Neuronal stem cell (in vitro differentiated cells): ENCODE results near the gene WFDC12.

Experiments
- DNase-seq: peaks from one replicate; pipeline ENCODE4 v3.0.0-alpha.2; 2013; ENCODE audit warnings: low spot score
- H2AFZ ChIP-seq: one replicate; pipeline ENCODE4 v1.6.1; 2013; ENCODE audit warnings: mild to moderate bottlenecking, low read length, inconsistent platforms
- H2AK5ac ChIP-seq: 2 replicates; pipeline ENCODE4 v1.6.1; 2013; ENCODE audit warnings: low read depth, mild to moderate bottlenecking, inconsistent platforms, low read length, moderate library complexity, mixed read lengths
- H2BK120ac ChIP-seq: 2 replicates; pipeline ENCODE4 v1.6.1; 2013; ENCODE audit warnings: low read depth, mild to moderate bottlenecking, inconsistent platforms, low read length, moderate library complexity, mixed read lengths
- H2BK12ac ChIP-seq: one replicate; pipeline ENCODE4 v1.6.1; 2013; ENCODE audit warnings: low read length, inconsistent platforms
- H2BK15ac ChIP-seq: 2 replicates; pipeline ENCODE4 v1.6.1; 2013; ENCODE audit warnings: mild to moderate bottlenecking, low read length, inconsistent platforms, mixed read lengths
- H2BK5ac ChIP-seq: one replicate; pipeline ENCODE4 v1.6.1; 2013; ENCODE audit warnings: inconsistent platforms, mild to moderate bottlenecking, low read length, moderate library complexity
- H3K14ac ChIP-seq: one replicate; pipeline ENCODE4 v1.6.1; 2013; ENCODE audit warnings: low read length, inconsistent platforms
- H3K18ac ChIP-seq: 2 replicates; pipeline ENCODE4 v1.6.1; 2013; ENCODE audit warnings: low read length, inconsistent platforms
- H3K23ac ChIP-seq: 2 replicates; pipeline ENCODE4 v1.6.1; 2013; ENCODE audit warnings: low read depth, mild to moderate bottlenecking, mixed read lengths, low read length, inconsistent platforms; ENCODE audit not compliant: poor library complexity
- H3K27ac ChIP-seq: replicated peaks from 3 replicates; pipeline ENCODE4 v1.5.1; 2013; ENCODE audit warnings: low read length, inconsistent platforms
- H3K27me3 ChIP-seq, 3 experiments: 2 replicates each; pipeline ENCODE4 v1.6.1; 2013; ENCODE audit warnings: low read length in 3 of 3, mild to moderate bottlenecking in 2 of 3, inconsistent platforms in 1 of 3, low read depth in 1 of 3, mixed read lengths in 1 of 3, moderate library complexity in 1 of 3; ENCODE audit not compliant: control insufficient read depth in 3 of 3, insufficient read depth in 3 of 3
- H3K36me3 ChIP-seq, 2 donors: replicated peaks in 1 of 2; 2 replicates each; pipeline ENCODE4 v1.6.1; 2013; ENCODE audit warnings: low read length in 2 of 2; ENCODE audit not compliant: control insufficient read depth in 2 of 2, insufficient read depth in 2 of 2
- H3K4ac ChIP-seq: 2 replicates; pipeline ENCODE4 v1.6.1; 2013; ENCODE audit warnings: inconsistent platforms, mild to moderate bottlenecking, low read length, moderate library complexity
- H3K4me1 ChIP-seq, 2 donors: 1 replicate in 1 of 2; 2 replicates in 1 of 2; pipeline ENCODE4 v1.6.1; 2013; ENCODE audit warnings: low read length in 2 of 2, low read depth in 1 of 2; ENCODE audit not compliant: control insufficient read depth in 2 of 2, insufficient read depth in 1 of 2
- H3K4me2 ChIP-seq: one replicate; pipeline ENCODE4 v1.6.1; 2013; ENCODE audit warnings: mild to moderate bottlenecking, low read length, inconsistent platforms; ENCODE audit not compliant: insufficient read depth, poor library complexity, severe bottlenecking
- H3K4me3 ChIP-seq, 2 donors: 2 replicates each; pipeline ENCODE4 v1.5.1; 2013; ENCODE audit warnings: low read length in 2 of 2, mild to moderate bottlenecking in 2 of 2, inconsistent platforms in 1 of 2, moderate library complexity in 1 of 2
- H3K79me1 ChIP-seq: one replicate; pipeline ENCODE4 v1.6.1; 2013; ENCODE audit warnings: low read depth, mild to moderate bottlenecking, inconsistent platforms, low read length, moderate library complexity
- H3K9ac ChIP-seq: one replicate; pipeline ENCODE4 v1.6.1; 2013; ENCODE audit warnings: mild to moderate bottlenecking, low read depth, low read length, inconsistent platforms; ENCODE audit not compliant: poor library complexity
- H3K9me3 ChIP-seq, 2 donors: replicated peaks in 1 of 2; 2 replicates each; pipeline versions ENCODE3 to v1.6.1; 2013; ENCODE audit warnings: low read length in 2 of 2, mild to moderate bottlenecking in 2 of 2, inconsistent platforms in 1 of 2, low read depth in 1 of 2, mixed read lengths in 1 of 2, moderate library complexity in 1 of 2; ENCODE audit not compliant: control insufficient read depth in 2 of 2, insufficient read depth in 1 of 2
- H4K8ac ChIP-seq: one replicate; pipeline ENCODE4 v1.6.1; 2013; ENCODE audit warnings: low read depth, mild to moderate bottlenecking, inconsistent platforms, low read length, moderate library complexity
- H4K91ac ChIP-seq: one replicate; pipeline ENCODE4 v1.6.1; 2013; ENCODE audit warnings: low read length, low read depth, mild to moderate bottlenecking, inconsistent platforms; ENCODE audit not compliant: poor library complexity
- WGBS, 2 donors: extraction: QIAGEN DNeasy Blood & Tissue Kit; methylation state at CpG; one replicate each; pipeline ENCODE4 v1.1.7; 2013; ENCODE audit warnings: missing lambda C conversion rate in 2 of 2, mixed read lengths in 1 of 2; ENCODE audit not compliant: insufficient read length in 2 of 2, insufficient replicate concordance in 1 of 2; ENCODE audit errors: extremely low coverage in 2 of 2; 5-methylcytosine and 5-hydroxymethylcytosine counted together

Gene WFDC12

DNA sequence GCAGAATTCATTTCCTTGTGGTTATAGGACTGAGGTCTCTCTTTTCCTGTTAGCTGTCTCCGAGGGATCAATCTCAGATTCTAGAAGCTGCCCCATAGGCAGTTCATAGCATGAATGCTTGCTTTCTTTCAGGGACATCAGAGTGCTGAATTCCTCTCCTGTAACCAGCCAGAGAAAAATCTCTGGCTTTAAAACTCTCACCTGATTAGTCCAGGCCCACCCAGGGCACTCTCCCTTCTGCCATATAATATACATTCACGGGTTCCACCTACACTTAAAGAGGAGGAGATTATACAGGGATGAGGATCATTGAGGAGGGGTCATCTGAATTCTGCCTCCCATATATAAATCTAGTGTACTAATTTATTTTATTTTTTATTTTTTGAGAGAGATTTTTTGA lies 21.2 kb downstream of the WFDC12 start:
- Histone ChIP-seq H3K18ac (no peak overlapping the region), H3K14ac (no peak overlapping the region), H2AFZ (no peak overlapping the region), H4K8ac (no peak overlapping the region), H2AK5ac (no peak overlapping the region), H2BK15ac (no peak overlapping the region), H3K4me3 (no peak overlapping the region), H3K9ac (no peak overlapping the region), H3K4me1 (no peaks in the 10 kb centered on the region), H3K27ac (no peak overlapping the region), H2BK120ac (no peak overlapping the region), H2BK12ac (no peak overlapping the region), H3K79me1 (no peaks in the 10 kb centered on the region), H3K9me3 (peaks cover 0 to 2% of the 10 kb centered on the region in 2 donors), H3K4ac (no peak overlapping the region), H3K27me3 (peaks cover 3 to 57% (median 34%) of the 10 kb centered on the region in 3 experiments), H3K36me3 (no peaks in the 10 kb centered on the region), H2BK5ac (no peak overlapping the region), H4K91ac (no peak overlapping the region), H3K4me2 (no peak overlapping the region), H3K23ac (no peak overlapping the region)
- DNase-seq: no peak
- no CpG with 5 or more reads among the region's 2 CpGs for WGBS, 2 donors

DNA sequence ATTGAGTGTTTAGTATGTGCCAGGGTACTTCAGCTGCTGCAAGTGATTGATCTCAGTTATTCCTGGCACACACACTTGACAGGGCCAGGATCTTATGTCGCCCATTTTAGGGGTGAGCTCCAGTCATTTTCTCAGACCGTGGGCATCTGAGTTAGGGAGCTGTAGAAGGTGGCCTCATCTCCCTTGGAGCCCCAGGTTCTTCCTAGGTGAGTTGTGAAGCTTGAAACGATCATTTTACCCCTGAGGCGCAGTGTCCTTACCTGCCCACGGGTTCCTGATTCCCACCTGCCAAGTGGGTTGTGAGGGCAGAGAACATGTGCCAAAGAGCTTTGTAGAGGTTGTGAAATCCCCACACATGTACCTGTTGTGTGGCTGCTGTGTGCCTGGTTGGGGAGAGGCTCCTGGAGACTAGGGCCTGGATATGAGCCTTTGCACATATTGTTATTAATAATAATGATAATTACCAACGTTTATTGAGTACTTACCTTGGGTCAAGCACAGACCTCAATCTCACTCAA lies 22.9 kb downstream of the WFDC12 start:
- Histone ChIP-seq H3K36me3 (no peaks in the 10 kb centered on the region), H3K9me3 (peaks cover 0 to 8% of the 10 kb centered on the region in 2 donors), H4K91ac (no peak overlapping the region), H3K18ac (no peak overlapping the region), H3K4me2 (peak overlapping the region; percentile 46), H3K23ac (peak overlapping the region; percentile 5), H3K4me1 (no peaks in the 10 kb centered on the region), H4K8ac (no peak overlapping the region), H2BK15ac (no peak overlapping the region), H2BK5ac (no peak overlapping the region), H2AK5ac (no peak overlapping the region), H3K27me3 (peaks cover 4 to 69% (median 47%) of the 10 kb centered on the region in 3 experiments), H2AFZ (peak overlapping the region; percentile 89), H3K4me3 (no peak overlapping the region), H3K79me1 (no peaks in the 10 kb centered on the region), H2BK12ac (no peak overlapping the region), H3K9ac (no peak overlapping the region), H3K14ac (no peak overlapping the region), H3K27ac (no peak overlapping the region), H2BK120ac (no peak overlapping the region), H3K4ac (no peak overlapping the region)
- no CpG with 5 or more reads among the region's 6 CpGs for WGBS, 2 donors
- no peak for DNase-seq

DNA sequence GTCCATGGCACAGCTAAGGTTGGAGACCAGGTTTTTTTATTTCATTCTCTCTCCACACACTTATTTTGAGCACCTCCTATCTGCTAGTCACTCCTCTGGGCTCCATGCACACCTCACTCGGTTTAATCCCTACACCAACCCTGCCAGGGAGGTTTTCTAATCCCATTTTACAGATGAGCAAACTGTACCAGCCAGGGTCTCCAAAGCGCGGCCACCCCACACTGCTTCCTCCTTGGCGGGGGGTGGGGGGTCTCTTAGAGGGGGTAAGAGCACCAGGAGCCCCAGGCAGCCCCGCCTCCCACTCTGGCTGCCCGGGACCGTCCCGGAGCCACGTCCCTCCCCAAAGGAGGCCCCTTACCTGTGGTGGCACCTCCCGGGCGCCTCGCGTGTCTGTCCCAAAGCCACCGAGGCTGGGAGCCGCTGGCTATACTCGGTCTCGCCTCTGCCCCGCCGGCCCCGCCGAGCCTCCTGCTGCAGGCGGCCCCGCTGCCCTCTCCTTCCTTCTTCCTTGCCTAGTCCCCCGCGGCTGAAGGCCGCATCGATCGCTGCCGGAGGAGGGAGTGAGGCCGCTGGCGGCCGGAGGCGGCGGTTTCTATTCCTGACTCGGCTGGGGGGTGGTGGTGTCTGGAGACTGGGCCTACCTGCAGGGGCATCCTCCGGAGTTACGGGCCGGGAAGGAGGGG lies 23.6 kb downstream of the WFDC12 start, which contains the start of gene KCNS1:
Gene KCNS1 (minus strand): TSS at position 565 of the 683 bp plus-strand sequence. CDS start 1,891 bp downstream, outside the sequence.
- Histone ChIP-seq H3K4me2 (peak within 1 kb of the TSS; percentile 46), H3K14ac (no peak within 1 kb of the TSS), H3K79me1 (no peaks in the 10 kb centered on the region), H2BK15ac (no peak within 1 kb of the TSS), H3K27me3 (peaks cover 4 to 65% (median 48%) of the 10 kb centered on the region in 3 experiments), H2BK120ac (peak within 1 kb of the TSS; percentile 19), H4K8ac (no peak within 1 kb of the TSS), H3K27ac (no peak within 1 kb of the TSS), H3K9ac (no peak within 1 kb of the TSS), H3K4me1 (no peaks in the 10 kb centered on the region), H3K36me3 (no peaks in the 10 kb centered on the region), H2BK12ac (no peak within 1 kb of the TSS), H2AFZ (peak within 1 kb of the TSS; percentile 89), H3K9me3 (peaks cover 0 to 8% of the 10 kb centered on the region in 2 donors), H3K4ac (no peak within 1 kb of the TSS), H3K18ac (peak within 1 kb of the TSS; percentile 33), H2BK5ac (no peak within 1 kb of the TSS), H3K23ac (peak within 1 kb of the TSS; percentile 5), H4K91ac (no peak within 1 kb of the TSS), H3K4me3 (peak within 1 kb of the TSS in 1 of 2 donors; percentile 53), H2AK5ac (no peak within 1 kb of the TSS)
- no peak for DNase-seq
- no CpG with 5 or more reads among the region's 38 CpGs for WGBS, 2 donors

GRCh38 chr20:45098103-45098773 lies 26.0 kb downstream of the WFDC12 start:
- Histone ChIP-seq H3K4ac (peak overlapping the region; percentile 69), H3K23ac (peak overlapping the region; percentile 47), H2BK120ac (no peak overlapping the region), H3K9ac (no peak overlapping the region), H3K27me3 (peaks cover 4 to 59% (median 48%) of the 10 kb centered on the region in 3 experiments), H2AK5ac (peak overlapping the region; percentile 47), H2AFZ (peak overlapping the region; percentile 69), H3K4me2 (peak overlapping the region; percentile 41), H3K27ac (no peak overlapping the region), H4K8ac (no peak overlapping the region), H3K14ac (peak overlapping the region; percentile 94), H3K18ac (peak overlapping the region; percentile 86), H3K4me1 (no peaks in the 10 kb centered on the region), H3K9me3 (peaks cover 0 to 8% of the 10 kb centered on the region in 2 donors), H3K4me3 (peak overlapping the region in 1 of 2 donors; percentile 52), H3K79me1 (no peaks in the 10 kb centered on the region), H4K91ac (no peak overlapping the region), H2BK15ac (no peak overlapping the region), H2BK12ac (peak overlapping the region; percentile 36), H3K36me3 (no peaks in the 10 kb centered on the region), H2BK5ac (no peak overlapping the region)
- DNase-seq: peak; percentile 26
- no CpG with 5 or more reads among the region's 91 CpGs for WGBS, 2 donors
